Activated CD4-positive, alpha-beta T cell treated with anti-CD3 and anti-CD28 coated beads, Interleukin-2, amount 50 U/mL, for 24 hours (primary cell): Measurements from ENCODE around the gene CEP85L.

Experiments used
- DNase-seq, 2 donors: peaks; one replicate each; pipeline ENCODE4 v3.0.0-alpha.2; 2020; ENCODE audit warnings: low read depth in 1 of 2, low spot score in 1 of 2

CEP85L gene

DNA sequence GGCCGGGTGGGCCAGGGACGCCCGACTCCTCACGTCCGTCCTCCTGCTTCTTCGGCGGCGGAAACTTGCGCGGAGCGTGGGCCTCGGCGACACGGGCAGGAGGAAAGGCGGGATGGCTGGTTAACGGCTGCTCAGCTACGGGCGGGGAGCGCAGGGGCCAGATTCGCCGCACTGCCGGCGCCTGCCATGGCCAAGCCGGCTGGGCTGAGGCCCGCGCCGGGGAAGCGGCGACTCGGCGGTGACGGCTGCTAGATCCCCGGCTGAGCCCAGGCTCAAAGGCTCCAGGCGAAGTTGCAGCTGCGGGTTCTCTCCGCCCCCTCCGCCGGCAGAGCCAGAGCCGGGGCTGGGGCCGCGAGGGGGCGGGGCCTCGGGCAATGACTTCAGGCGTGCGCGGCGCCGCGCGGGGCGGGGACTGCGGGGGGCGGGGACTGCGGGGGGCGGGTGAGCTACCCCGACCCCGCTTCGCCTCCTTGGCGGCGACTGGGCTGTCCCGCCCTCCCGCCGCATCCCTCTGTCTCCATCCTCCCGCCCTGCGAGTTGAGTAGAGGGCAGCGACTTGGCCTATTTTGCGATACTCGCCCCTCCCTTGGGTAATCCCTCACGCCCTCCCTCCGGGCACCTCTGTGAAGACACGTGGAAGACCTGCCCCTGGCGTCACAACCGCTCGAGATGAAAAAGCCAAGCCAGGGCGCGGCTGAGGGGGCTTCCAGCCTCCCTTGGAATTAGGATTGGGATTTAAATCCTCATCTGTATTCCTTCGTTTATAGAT is at the start of gene CEP85L:
CEP85L (minus strand) TSS at position 310 of the 769 bp plus-strand sequence. CDS start 322 bp downstream, outside the sequence.
- peak; percentile 79 to 80 for DNase-seq

- no peak for DNase-seq
These were observed 49.1 kb upstream of the CEP85L start for GRCh38 chr6:118700531-118700930.

- DNase-seq: no peak
These were observed 46.2 kb upstream of the CEP85L start for GRCh38 chr6:118697554-118697953.

- no peak for DNase-seq
These were observed 44.9 kb upstream of the CEP85L start for GRCh38 chr6:118696271-118696670.

DNA sequence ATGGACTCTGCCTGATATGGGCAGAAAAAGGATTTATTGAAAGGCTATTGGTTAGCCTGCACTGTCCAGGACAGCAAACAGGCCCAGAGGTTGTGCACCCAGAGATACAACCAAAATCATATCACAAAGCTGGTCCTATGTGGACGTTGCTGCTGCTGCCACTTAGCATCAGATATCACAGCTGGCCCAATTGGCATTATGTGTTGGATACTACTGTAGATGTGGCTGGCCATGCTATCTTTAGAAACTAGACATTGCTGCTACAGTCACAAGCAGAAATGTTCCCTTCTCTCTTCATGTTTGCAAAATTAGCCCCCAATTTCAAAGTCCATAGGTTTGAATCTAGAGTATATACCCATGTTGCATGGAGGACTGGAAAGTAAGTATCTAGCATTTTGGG is 42.2 kb upstream of the CEP85L start:
- no peak for DNase-seq

GRCh38 chr6:118685823-118686449 is 34.5 kb upstream of the CEP85L start:
- DNase-seq: no peak

- no peak for DNase-seq
These were observed 32.8 kb upstream of the CEP85L start for GRCh38 chr6:118683881-118684872.

DNA sequence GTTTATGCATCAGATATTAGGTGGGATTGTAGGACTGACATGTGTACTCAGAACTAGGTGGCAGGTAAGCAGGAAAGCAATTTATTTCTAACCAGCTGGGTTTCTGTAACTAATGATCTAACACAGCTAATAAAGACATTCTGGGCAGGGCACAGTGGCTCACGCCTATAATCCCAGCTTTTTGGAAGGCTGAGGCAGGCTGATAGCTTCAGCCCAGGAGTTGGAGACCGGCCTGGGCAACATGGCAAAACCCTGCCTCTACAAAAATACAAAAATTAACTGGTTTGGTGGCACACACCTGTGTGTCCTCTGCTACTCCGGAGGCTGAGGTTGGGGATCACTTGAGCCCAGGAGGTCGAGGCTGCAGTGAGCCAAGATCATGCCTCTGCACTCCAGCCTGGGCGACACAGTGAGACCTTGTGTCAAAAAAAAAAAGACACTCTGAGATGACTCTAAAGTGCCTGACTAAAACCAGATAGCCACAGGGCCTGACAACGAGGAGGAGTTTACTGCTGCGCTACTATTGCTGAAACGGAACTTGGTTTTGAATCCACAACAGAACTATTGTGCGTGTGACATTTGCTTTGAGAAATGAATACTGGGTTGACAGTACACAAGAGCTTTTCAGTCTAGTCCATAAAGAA is 29.2 kb upstream of the CEP85L start:
- no peak for DNase-seq

DNA sequence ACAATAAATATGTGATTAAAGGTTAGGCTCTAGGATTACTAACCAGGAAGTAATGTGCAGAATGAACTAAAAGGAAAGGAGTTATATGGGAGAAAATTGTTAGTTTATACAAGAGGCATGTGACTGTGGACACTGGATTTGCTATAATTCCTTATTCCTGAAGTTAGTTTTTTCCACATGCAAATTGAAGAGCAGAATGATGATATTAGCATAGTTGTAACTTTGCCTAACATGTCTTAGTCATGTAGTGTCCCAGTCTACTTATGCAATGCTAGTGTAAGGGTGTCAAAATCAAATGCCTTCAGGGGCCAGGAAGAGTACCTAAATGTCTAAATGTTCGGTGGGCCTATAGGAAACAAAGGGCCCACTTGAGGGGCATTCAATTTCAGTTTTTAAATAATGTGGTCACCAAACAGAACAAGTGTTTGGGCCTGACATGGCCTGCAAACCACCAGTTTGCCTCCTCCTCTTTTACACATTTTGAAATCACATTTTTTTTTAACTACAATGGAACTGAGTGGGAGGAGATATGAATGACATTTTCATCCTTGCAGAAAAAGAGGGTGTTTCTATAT is 28.0 kb upstream of the CEP85L start:
- no peak for DNase-seq

- DNase-seq: no peak
These were observed 27.5 kb upstream of the CEP85L start for GRCh38 chr6:118678866-118679265.

GRCh38 chr6:118677193-118677592 is 25.8 kb upstream of the CEP85L start:
- DNase-seq: no peak

GRCh38 chr6:118675225-118675624 is 23.8 kb upstream of the CEP85L start:
- DNase-seq: no peak

- DNase-seq: no peak
These were observed 23.4 kb upstream of the CEP85L start for GRCh38 chr6:118674772-118675171.

- DNase-seq: no peak
These were observed 21.3 kb upstream of the CEP85L start for GRCh38 chr6:118672678-118673077.

DNA sequence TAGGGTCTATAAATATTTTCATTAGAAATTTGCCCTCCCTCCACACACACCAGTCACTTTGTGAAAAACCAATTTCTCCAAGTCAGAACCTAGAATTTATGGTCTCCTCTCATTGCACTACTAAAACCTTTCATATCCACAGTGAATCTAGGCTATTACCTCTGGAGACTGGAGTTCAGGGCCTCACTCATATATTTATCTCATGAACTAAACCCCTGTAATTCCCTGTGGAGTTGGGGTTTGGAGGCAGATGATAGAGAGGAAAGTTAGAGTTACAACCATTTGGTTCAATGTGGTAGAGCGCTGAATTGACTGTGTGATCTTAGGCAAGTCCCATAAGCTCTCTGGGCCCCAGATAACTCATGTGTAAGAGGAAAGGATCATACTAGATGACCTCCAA is 18.2 kb upstream of the CEP85L start:
- no peak for DNase-seq

DNA sequence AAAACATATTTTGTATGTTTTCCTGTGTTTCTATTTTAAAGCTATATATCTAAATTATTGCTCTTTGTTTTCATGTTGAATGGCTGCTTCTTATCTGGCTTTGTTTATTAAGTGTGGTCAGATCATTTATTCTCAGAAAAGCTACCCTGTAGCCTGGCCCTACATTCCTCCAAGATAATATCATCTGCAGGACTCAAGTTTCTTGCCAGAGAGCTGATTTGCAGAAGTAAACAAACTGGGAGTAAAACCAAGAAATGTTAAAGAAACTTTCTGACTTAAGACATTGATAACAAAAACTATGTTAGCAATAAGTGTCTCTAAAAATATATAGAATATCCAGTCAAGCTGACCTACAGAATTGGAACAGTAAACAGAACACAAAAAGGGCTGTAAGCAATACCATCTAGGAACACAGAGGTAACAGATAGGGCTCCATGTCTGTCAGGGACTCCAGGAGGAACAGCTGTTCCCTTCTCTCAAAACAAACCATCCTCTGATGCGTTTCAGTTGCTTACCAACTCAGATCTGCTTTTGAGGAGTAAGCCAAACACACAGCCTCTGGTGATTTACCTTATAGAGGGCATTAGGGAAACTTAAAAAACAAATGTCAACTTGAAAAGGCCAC is 17.5 kb upstream of the CEP85L start:
- no peak for DNase-seq

- no peak for DNase-seq
These were observed 16.6 kb upstream of the CEP85L start for GRCh38 chr6:118667988-118668387.

- DNase-seq: no peak
These were observed 13.6 kb upstream of the CEP85L start for GRCh38 chr6:118665011-118665410.

DNA sequence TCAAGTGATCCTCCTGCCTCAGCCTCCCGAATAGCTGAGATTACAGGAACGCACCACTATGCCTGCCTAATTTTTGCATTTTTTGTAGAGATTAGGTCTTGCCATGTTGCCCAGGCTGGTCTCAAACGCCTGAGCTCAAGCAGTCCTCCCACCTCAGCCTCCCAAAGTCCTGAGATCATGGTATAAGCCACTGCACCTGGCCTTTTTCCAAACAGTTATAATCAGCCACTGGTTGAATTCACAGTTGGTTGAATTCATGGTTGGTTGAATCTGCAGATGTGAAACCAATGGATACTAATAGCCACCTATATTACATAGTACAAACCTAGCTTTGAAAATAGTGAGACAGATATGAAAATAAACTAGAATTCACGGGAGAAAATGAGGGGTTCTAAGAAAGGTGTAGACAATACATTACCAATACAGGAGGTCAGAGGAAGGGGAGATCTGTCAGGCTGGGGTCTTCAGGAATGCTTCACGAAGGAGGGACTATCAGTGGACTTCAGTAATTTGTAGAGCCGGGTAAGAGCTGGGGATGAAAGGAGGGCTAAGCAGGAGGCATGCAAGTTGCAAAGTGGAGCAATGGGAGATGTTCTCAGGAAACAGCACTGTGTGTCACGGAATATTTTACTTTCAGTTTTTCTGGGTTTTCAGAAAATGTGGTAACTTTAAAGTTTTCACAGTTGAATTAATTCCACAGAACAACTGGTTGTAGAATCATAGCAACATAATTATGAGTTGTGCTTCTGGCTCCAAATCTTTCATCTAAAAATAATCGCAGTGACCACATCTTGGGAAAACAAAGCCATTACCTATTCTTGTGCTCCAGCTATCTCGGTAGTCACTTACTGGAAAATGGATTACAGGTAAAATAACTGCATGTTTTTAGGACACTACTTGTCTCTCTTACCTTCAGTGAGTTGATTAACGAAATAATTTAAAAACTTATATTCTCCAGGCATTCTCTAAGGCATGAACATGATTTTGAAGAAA is 12.9 kb upstream of the CEP85L start:
- peak in 1 of 2 donors; percentile 25 for DNase-seq
